CD4-positive, alpha-beta T cell treated with Interleukin-17A for 4 hours (primary cell): Measurements from ENCODE around the gene MAD1L1.
A peak's percentile ranks its signal among the peaks of the same experiment; 100 is the strongest.

Experiments
- DNase-seq: peaks from one replicate; pipeline ENCODE4 v3.0.0-alpha.2; 2020; ENCODE audit warnings: mixed read lengths

MAD1L1 gene

DNA sequence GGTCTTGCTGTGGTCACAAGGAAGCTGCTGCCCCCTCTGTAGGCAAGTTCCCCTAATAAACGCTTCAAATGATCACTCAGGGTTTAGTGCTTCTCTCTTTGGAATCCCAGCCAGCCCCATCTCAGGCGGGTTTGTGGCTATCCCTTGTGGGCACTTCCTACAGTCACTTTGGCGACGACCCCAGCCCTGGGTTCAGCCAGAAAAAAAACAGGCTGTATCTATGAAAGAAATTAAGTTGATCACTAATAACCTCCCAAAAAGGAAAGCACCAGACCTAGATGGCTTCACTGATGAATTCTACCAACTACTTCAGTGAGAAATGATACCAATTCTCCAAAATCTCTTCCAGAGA lies 208.2 kb downstream of the MAD1L1 start:
- no peak for DNase-seq

DNA sequence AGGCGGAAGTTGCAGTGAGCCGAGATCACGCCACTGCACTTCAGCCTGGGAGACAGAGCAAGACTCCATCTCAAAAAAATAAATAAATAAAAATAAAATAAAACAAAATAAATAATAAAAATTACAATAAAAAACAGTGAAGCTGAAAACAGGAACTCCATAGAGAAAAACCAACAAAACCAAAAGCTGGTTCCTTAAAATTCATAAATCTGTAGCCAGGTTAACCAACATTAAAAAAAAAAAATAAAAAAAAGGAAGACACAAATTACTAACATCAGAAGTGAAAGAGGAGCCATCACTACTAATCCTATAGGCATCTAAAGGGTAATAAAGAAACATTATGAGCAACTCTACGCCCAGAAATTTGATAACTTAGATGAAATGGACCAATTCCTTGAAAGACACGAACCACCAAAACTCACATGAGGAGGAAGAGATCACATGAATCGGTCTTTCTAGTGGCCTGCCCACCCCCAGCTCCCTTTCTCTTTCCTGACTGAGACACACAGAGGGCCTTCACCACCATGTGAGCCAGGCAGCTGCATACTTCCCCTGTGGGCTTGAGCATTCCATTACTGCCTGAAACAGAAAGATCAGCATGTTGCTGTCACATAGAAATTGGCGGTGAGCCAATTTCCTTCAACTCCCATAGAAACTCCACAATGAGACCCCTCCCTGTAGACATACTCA lies 208.7 kb downstream of the MAD1L1 start:
- DNase-seq: no peak

DNA sequence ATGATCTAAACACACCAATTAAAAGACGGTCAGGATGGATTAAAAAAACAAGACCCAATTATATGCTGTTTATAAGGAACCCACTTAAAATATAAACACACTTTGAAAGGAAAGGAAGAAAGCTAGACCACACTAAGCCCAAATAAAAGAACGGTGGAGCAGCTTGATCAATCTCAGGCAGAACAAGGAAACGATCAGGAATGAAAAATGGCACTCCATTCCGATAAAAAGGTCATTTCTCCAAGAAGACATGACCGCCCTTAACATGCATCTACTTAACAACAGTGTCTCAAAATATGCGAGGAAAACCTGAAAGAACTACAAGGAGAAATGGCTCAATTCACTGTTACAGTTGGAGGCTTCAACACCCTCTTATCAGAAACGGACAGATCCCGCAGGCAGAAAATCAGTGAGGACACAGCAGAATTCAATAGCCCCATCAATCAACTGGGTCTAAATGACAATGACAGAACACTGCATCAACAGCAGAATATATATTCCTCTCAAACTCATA lies 210.0 kb downstream of the MAD1L1 start:
- no peak for DNase-seq

DNA sequence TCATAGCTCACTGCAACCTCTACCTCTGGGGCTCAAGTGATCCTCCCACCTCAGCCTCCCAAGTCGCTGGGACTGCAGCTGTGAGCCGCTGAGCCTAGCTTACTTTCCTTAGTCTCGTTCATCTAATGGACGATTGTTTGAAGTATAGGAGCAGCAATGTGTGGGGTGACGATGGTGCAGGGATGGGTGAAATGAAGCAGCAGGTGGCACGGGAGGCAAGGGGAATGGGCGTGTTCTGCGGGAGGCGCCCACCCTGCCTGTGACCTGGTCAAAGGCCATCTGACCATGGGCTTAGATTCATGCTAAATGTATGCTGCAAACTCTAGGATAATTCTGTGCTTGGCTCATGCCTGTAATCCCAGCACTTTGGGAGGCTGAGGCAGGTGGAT lies 210.7 kb downstream of the MAD1L1 start:
- no peak for DNase-seq

DNA sequence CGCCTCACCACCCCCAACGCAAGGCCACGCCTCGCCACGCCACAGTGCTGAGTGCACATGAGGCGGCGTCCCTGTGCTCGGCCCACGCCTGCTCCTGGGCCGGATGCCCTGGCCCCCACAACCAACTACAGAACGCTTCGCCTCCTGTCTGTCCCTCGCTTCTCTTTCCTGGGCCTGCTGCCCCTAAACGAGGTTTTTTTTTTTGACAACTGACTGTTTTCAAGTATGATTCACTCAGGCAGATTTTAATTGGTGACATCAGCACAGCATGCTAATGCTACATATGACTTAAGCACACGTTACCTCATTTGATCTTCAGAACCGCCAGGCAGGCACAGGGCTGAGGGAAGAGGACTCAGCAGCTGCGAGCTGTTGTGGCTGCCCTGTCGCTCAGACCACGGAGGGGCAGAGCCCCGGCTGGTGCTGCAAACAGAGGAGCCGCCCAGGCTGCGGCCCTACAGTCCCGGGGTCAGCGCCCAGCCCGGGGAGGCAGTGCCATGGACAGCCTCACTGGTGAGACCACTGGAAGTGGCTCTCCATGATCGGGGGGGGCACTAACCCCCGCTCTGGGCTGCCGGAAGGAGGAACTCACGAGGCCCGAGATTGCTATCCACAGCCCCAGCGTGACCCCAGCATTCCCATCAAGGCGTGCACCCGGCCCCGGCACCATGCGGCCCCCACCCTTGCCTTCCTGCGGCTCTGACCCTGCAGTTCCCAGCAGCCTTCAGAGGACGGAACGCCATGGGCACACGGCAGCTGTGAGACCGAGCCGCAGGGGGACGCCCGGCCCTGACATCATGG lies 212.8 kb downstream of the MAD1L1 start:
- DNase-seq: peak; percentile 51

DNA sequence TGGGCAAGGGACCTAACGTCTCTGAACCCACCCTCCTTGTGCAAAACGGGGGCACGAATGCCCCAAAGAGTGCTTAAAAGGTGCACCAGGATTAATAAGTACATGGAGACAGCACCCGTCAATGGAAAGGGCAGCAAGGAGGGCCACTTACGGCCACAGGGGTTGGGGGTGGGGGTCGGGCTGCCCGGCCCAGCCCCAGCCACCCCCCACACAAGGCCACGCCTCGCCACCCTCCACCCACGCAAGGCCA lies 213.4 kb downstream of the MAD1L1 start:
- no peak for DNase-seq

DNA sequence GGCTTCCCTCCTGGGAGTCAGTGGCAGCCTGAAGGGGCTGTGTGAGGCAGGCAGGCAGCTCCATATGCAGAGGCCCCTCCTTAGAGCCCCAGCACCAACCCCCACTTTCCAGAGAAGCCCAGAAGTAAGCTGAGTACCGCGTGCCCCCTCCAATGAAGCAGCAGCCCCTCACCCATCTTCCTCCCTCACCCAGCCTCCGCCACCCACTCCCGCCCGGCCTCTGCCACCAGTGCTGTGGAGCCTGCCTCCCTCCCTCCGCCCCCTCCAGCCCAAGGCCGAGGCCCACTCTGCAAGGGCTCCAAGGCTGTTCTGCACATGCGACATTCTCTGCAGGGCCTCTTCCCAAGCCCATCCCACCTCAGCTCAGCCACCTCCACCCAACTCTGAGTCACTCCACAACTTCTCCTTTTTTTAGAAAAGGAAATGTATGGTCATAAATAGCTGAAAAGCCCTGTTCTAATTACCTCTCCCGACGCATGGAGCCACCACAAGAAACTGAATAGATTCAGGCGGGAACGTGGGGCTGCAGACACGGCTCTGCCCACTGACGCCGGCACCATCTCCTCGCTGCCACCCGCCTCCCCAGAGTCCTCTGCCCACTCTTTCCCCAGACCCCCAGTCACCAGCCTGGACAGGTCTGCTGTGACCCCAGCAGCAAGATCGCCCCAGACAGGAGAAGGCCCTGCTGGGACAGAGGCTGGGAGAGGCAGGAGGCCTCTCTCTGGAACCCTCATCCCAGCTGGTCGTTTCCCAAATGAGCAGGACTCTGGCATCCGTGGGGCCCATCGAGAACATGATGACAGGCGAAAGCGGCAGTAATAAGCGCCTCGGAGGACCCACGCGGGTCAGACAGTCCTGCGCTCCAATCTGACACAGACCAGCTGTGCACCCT lies 213.9 kb downstream of the MAD1L1 start:
- DNase-seq: no peak

DNA sequence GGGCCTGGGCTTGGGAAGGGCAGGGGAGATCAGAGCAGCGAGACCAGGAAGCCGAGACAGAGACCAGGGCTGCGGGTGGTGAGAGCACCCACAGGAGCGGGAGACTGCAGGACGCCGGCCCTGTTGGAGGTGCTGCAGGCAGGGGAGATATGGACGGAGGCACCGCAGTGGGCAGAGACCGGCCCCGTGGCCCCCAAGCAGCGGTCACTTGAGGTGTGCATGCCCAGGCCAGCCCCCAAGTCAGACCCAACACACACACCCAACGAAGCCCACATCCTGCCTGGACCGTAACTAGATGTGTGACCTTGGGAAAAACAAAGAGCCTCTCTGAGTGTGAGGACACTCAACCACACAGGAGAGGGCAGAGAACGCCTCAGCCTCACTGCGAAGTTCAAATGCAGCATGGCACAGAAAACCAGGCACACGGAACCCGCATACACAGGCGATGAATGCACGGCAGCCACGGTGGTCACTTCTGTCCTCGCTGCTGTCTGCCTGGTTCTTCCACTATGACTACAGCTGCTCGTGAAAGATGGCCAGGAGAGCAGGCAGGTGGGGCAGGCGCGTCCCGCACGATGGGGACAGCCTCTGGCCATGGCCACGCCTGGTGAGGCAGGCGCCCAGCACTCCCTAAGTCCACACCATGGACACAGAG lies 214.7 kb downstream of the MAD1L1 start:
- no peak for DNase-seq

DNA sequence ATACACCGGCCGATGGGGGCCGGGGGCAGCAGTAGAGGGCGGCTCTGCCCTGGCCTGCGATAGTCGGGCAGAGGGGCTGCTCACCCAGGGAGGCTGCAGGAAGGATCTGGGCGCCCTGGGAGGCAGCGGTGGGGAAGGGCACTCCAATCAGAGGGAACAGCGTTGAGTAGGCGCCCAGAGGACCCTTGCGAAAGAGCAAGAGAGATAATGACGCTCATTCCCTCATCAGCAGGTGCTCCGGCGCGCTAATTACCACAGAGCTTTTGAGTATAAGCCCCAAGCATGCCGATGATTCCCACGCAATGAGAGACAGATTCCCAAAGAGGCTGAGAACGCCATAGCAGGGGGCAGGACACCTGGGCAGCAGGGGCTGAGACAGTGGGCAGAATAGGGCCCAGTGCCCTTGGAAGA lies 215.3 kb downstream of the MAD1L1 start:
- no peak for DNase-seq

DNA sequence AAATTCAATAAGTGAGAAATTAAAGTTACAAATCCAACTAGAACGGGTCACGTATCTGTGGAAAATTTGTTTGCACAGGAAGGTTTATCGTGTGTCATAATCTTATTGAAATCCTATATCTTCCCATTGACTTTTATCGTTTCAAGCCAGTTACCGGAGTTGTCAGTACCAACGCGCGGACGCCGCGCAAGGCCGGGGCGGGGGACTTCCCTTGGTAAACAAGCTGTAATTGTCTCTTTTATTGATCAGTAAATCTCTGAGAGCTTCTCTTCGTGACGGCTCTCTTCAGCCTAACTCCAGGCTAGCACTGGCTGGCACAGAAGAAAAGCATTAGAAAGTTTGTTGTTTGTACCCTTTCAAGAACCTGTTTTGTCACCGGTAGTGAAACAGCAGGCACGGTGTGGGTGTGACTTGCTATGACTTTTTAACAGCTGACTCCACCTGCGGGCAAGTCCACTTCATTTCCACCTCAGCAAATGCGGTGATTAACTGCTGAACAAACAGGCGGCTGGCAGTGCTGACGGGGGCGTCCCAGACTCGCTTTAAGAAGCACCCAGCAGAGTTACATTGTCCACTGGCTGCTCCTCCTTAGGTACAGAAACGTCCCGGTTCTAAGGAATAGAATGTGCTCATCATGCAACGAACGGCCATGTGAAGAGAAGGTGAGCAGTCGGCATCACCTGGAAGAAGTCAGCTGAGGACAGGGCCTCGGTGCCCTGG lies 215.8 kb downstream of the MAD1L1 start:
- no peak for DNase-seq

DNA sequence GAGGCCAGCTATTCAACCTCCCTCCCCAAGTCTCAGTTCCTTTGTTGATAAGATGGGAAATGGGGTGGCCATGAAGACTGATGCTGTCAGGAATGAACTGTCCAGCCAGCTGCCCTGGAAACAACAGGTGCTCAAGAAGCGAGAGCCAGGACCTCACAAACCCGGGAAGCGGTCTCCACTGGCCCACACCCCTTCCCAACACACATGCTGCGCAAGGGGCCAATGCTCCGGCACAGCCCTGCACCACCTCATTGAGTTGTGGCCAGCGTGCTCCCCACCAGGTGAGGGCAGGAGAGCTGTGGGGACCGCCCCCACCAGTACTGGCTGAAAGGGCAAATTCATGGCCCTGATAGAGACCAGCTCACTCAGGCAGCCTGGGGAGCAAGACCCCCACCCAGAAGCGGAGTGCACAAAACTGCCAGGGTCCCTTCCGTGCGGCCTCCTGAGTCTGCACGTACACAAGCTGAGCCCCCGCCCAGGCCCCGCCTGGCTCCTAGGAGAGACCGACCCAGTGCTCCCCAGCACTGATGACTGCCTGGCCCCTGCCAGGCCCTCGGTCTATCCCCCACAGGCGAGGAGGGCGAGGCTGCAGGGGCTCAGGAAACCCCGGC lies 216.6 kb downstream of the MAD1L1 start:
- DNase-seq: no peak

DNA sequence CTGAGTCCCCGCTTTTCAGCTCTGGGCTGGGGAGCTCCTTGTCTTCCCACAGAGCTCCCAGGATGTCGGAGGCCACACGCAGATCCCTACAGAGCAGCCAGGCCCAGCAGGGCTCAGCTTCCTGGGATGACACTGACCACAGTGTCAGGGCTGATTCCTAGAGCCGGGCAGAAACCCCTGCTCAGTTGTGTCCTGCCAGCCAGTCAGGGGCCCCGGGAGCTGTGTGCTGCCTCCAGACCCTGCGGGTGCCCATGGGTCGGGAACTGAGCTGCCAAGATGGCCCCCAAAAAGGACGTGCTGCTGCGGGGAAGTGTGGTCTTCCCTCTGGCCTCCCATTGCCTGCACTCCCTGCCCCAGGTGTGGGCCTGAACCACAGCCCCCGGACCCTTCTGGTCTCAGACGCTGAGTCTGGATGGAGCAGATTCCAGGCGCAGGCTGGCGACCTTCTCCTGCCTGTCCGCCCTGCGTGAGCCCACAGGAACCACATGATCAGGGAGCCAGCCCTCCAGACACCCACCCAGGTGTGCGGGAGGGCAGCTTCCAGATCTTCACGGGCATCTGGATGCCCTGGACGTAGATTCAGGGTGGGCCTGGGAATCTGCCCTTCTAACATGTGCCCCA lies 217.4 kb downstream of the MAD1L1 start:
- no peak for DNase-seq

DNA sequence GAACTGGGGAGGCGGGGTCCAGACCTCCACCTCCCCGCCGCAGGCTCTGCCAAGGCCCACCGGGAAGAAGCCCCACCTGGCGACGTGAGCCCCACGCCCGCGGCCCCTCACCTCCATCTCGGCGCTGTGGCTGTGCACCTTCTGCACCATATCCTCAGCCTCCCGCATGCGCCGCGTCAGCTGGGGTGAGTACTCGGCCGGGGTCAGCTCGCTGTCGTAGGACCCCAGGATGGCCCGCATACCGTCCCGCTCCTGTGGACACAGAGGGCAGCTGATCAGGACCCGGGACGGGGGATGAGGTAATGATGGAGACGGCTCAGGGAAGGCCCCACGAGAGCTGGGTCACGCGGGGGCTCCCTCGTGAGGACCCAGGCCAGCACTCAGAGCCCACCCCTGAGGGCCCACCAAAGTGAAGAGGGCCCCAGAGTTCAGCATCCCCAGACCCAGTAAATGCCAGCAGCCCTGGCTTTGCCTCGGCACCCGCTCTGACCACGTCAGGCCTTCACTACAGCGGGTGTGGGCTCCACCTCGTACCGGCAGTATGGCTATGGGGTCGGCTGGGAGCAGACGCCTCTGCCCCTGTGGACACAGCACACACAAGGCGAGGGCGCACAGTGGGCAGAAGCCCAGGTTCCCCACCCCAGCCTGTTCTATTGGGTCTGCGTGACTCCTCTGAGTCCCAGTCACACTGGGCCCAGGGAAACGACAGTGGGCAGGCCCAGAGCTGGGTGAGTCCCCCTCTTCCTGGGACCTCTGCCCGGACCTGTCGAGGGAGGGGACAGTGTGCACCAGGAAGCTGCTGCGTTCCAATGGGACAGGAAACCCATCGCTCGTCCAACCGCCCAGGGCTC lies 218.1 kb downstream of the MAD1L1 start:
- DNase-seq: no peak

DNA sequence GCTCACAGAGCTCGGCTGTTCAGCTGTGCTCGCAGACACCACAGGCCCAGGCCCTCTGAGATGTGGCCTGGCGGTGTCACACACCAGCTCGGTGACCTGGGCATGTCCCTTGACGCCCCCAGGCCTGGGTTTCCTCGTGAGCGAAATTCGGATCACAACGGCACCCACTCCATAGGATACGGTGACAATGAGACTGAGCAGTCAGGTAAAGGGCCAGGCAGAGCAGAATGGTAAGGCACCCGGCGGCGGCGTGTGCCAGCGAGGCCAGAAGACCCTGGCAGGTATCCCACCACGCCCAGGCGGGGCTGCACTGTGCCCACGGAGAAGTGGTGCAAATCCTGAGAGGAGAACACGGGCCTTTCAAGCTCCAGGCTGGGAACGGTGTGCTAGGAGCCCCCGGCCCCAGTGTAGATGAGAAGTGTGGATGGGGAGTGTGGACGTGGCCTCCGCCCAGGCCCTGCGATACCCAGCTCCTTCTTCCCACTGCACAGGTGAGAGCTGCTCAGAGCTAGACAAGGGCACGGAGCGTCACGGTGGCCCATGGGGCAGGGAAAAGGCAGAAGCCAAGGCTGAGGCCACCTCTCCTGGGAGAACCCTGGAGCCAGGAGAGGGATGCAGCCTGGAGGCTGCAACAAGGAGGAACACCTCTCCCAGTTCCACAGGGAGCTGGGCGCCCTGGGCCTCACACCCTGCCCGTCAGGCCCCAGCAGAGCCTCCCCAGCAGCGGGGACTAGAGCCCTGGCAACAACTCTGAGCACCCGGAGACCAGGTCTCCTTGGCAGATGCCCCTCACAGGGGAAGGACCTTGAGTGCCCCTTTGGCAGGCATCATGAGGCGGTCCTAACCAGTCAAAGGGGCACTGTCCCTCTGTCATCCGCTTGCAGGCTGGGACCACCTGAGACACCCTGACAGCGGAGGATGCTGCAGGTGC lies 219.1 kb downstream of the MAD1L1 start:
- DNase-seq: no peak

DNA sequence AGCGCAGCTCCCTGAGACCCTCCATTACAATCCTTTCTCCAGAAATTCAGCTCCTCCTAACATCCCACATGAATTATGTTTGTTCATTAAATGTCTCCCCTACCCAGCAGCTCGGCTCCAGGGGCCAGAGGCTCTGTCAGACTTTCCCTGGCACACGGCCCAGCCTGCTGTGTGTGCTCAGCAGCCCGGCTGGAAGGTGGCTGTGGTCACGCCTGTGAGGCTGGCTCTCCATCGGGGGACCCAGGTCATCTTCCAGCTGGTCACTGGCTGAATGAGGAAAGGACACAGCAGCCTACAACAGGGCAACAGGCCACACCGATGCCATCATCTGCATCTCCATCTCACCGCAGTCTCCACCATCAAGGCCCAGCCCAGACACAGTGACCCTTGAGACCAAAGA lies 219.8 kb downstream of the MAD1L1 start:
- DNase-seq: no peak

DNA sequence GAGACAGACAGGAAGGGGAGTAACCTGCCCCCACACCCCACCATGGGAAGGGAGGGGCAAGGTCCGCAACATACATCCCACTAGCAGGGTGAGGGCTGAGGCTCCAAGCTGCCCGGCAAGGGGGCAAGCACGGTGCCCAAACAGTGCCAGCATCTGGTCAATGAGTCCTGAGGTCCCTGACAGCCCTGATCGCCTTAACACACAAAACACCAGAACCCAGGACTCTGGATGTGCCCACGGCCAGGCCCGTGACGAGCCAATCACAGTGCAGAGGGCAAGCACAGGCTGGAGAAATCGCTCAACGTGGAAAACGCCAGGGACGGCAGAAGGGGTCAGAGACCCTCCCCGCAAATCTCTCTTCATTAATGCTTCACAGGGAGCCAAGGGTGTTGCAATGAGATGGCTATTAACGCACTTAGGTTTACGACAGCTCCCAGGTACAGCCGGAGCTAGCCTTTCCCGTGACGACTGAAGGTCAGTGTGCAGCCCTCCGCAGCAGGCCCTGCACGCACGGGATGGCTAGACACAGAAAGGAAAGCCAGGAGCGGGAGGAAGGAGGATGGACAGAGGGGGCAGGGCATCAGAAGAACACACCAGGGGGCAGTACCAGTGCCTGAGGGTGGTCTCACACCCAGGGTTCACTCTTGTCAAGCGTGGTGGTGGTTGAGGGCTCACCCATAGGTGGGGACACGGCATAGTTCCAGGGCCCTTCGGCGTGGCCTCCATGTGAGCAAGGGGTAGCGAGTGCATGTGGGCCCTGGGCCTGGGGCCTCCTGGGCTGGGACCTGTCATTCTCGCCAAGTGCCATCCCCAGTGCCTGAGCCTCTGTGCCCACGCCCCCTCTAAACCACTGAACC lies 220.5 kb downstream of the MAD1L1 start:
- no peak for DNase-seq

DNA sequence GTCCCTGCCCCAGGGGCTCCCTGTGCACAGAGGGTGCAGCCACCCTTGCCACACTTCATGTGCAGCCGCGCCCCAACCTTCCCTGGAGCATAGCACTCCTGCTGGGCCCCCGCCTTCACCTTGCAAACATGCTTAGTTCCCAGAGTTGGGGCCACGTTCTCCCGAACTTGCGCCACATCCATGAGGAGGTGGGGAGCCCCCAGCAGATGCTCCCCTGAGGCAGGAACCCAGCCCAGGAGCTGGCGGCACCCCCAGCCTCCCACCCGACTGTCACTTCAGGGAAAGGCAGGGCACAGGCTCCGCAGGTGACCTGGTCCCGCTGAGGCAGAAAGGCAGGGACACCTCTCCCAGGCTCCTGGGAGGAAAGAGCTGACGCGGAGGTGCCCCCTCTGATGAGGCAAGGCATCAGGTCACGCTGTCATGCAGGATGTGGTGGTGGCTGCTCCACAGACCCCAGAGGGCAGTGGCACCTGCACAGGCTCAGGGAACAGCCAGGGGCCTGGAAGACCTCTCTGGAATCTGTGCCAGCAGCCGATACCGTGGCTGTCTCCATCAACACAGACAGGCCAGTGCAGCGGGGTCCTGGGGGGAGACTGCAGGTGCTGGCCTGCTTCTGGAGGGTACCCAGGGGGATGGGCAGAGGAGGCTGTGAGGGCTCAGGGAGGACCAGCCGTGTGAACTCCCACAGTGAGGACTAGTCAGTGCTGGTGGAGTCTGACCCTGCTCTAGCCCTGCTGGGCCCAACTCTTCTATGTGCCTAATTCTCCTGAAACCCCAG lies 221.3 kb downstream of the MAD1L1 start:
- DNase-seq: no peak
